B cell (primary cell): Measurements from ENCODE around the gene DOCK3. TPM values are rescaled to one million over a fixed set of nuclear protein-coding genes. Genes with fewer than 3 reads are reported as not detected.

Experiments used
- ATAC-seq: fragments of 200-7000 bp; cut with Tn5 transposase; one replicate; pipeline ENCODE4 v1.10.0; 2021; ENCODE audit warnings: low read depth, mild to moderate bottlenecking, moderate number of reproducible peaks, moderate library complexity
- CTCF ChIA-PET: fragments of 350-600 bp; sonication (Branson Sonifier 250); formaldehyde crosslinking; loops from one replicate; lab custom pipeline; 2021; ENCODE audit warnings: antibody characterized with exemption, inconsistent platforms; lab: Charles Lee
- POLR2A ChIA-PET: fragments of 350-600 bp; sonication (Branson Sonifier 250); formaldehyde crosslinking; loops from one replicate; lab custom pipeline; 2021; ENCODE audit warnings: antibody characterized with exemption; lab: Charles Lee
- DNase-seq: peaks from one replicate; pipeline ENCODE4 v3.0.0; 2013
- H2AFZ ChIP-seq: 2 replicates; pipeline ENCODE4 v1.6.1; 2012; ENCODE audit warnings: mild to moderate bottlenecking, low read depth, low read length; ENCODE audit not compliant: insufficient read depth, poor library complexity, severe bottlenecking
- H3K27ac ChIP-seq, 2 donors: 1 replicate in 1 of 2; 2 replicates in 1 of 2; pipeline ENCODE4 v1.5.1; 2012 to 2013; ENCODE audit warnings: low read length in 2 of 2, mild to moderate bottlenecking in 2 of 2, moderate library complexity in 1 of 2
- H3K27me3 ChIP-seq, 4 experiments: fragments of 200-600 bp in 1 of 4; sonication (generic) in 1 of 4; replicated peaks in 1 of 4; 1 replicate in 2 of 4; 2 replicates in 2 of 4; pipeline versions ENCODE4 v1.6.1 to v1.7.0; 2013 to 2016; ENCODE audit warnings: low read length in 3 of 4, mild to moderate bottlenecking in 2 of 4, mixed read lengths in 1 of 4, moderate library complexity in 1 of 4; ENCODE audit not compliant: insufficient read depth in 4 of 4, control insufficient read depth in 3 of 4; ENCODE audit errors: control extremely low read depth in 1 of 4
- H3K36me3 ChIP-seq, 2 experiments: replicated peaks in 1 of 2; 1 replicate in 1 of 2; 2 replicates in 1 of 2; pipeline versions ENCODE4 v1.6.1 to v1.7.1; 2013; ENCODE audit warnings: low read length in 1 of 2; ENCODE audit not compliant: insufficient read depth in 2 of 2, control insufficient read depth in 1 of 2; ENCODE audit errors: control extremely low read depth in 1 of 2, extremely low read depth in 1 of 2
- H3K4me1 ChIP-seq, 2 donors: fragments of 200-600 bp in 1 of 2; sonication (generic) in 1 of 2; 1 replicate in 1 of 2; 2 replicates in 1 of 2; pipeline versions ENCODE4 v1.5.1 to v1.6.1; 2013 to 2017; ENCODE audit warnings: low read length in 2 of 2; ENCODE audit not compliant: control insufficient read depth in 2 of 2, insufficient read depth in 2 of 2
- H3K4me2 ChIP-seq: replicated peaks from 2 replicates; pipeline ENCODE3; 2012; ENCODE audit warnings: mild to moderate bottlenecking, low read depth, low read length; ENCODE audit not compliant: poor library complexity, severe bottlenecking
- H3K4me3 ChIP-seq, 5 experiments: fragments of 200-600 bp in 1 of 5; sonication (generic) in 1 of 5; 1 replicate in 3 of 5; 2 replicates in 2 of 5; pipeline versions ENCODE4 v1.5.1 to v1.7.0; 2011 to 2016; ENCODE audit warnings: low read length in 4 of 5, mild to moderate bottlenecking in 4 of 5, low read depth in 2 of 5, control low read depth in 1 of 5, moderate library complexity in 1 of 5; ENCODE audit not compliant: insufficient read depth in 1 of 5; ENCODE audit errors: control extremely low read depth in 1 of 5, extremely low read depth in 1 of 5
- H3K79me2 ChIP-seq: fragments of 200-600 bp; sonication (generic); one replicate; pipeline ENCODE4 v1.6.0; 2016; ENCODE audit warnings: low read length; ENCODE audit not compliant: control insufficient read depth, insufficient read depth
- H3K9ac ChIP-seq: fragments of 200-600 bp; sonication (generic); 2 replicates; pipeline ENCODE4 v1.6.1; 2017; ENCODE audit warnings: mild to moderate bottlenecking, low read length, moderate library complexity
- H3K9me3 ChIP-seq, 3 donors: one replicate each; pipeline versions ENCODE4 v1.6.1 to v1.7.1; 2013; ENCODE audit warnings: low read length in 2 of 3; ENCODE audit not compliant: control insufficient read depth in 2 of 3, insufficient read depth in 1 of 3; ENCODE audit errors: control extremely low read depth in 1 of 3
- H4K20me1 ChIP-seq: 2 replicates; pipeline ENCODE4 v1.6.0; 2012; ENCODE audit warnings: mild to moderate bottlenecking, low read length; ENCODE audit not compliant: insufficient read depth, control insufficient read depth, poor library complexity, severe bottlenecking
- H3K27ac Mint-ChIP-seq: one replicate; pipeline ENCODE4 v1.8.0; 2021; ENCODE audit warnings: mixed read lengths
- H3K27me3 Mint-ChIP-seq: one replicate; pipeline ENCODE4 v1.8.0; 2021; ENCODE audit warnings: mixed read lengths
- H3K4me1 Mint-ChIP-seq: one replicate; pipeline ENCODE4 v1.8.0; 2021; ENCODE audit warnings: mixed read lengths
- H3K4me3 Mint-ChIP-seq: one replicate; pipeline ENCODE4 v1.8.0; 2021; ENCODE audit warnings: mixed read lengths
- H3K9me3 Mint-ChIP-seq: one replicate; pipeline ENCODE4 v1.8.0; 2022; ENCODE audit warnings: mixed read lengths; ENCODE audit not compliant: insufficient read depth
- CTCF ChIP-seq: fragments of 200-600 bp; IDR thresholded peaks from one replicate; pipeline ENCODE4 v1.8.0; 2022; ENCODE audit warnings: antibody characterized with exemption, mild to moderate bottlenecking
- EZH2 ChIP-seq: IDR thresholded peaks from 2 replicates; pipeline ENCODE4 v1.6.1; 2012; ENCODE audit warnings: borderline replicate concordance, low read depth, mild to moderate bottlenecking, moderate library complexity, low read length; ENCODE audit not compliant: insufficient read depth, poor library complexity, severe bottlenecking
- WGBS: methylation state at CpG from one replicate; pipeline ENCODE4 v1.1.5; 2013; ENCODE audit warnings: missing lambda C conversion rate; ENCODE audit not compliant: insufficient coverage; 5-methylcytosine and 5-hydroxymethylcytosine counted together
- intact Hi-C: fragments of 100-400 bp; cut with micrococcal nuclease; formaldehyde crosslinking; loops from one replicate; pipeline ENCODE4 v1.10.0; 2022
- polyA plus RNA-seq: library from polyadenylated mRNA; depleted of rRNA; stranded (reverse); fragments of >200 nt; gene quantifications from 2 replicates; pipeline ENCODE4 v1.2.3, GENCODE V29; 2012
- total RNA-seq, 2 donors: library from RNA; stranded (reverse); fragments of 120-200 nt in 1 of 2; gene quantifications; 1 replicate in 1 of 2; 2 replicates in 1 of 2; pipeline versions ENCODE4 v1.2.3 to v1.2.4, GENCODE V29; 2013 to 2022

Gene DOCK3
- total and polyA plus RNA-seq, 2 donors (not counting 1 experiment from before 2014, with no cell fraction given) = 0.06 to 0.30 TPM

- H3K9me3 ChIP-seq = no peaks in the 10 kb centered on the region
Measured at GRCh38 chr3:51392355-51393133, 717.8 kb downstream of the DOCK3 start.

More at GRCh38 chr3:51392355-51393133, 717.8 kb downstream of the DOCK3 start:
- H3K4me2 ChIP-seq = peak overlapping the region; percentile 91
- H3K79me2 ChIP-seq = peaks cover 50% of the 10 kb centered on the region
- CTCF ChIA-PET = interaction anchor here (1.0 to 1.2 kb wide), 2 partner anchors 279 to 290 kb away, joined by 3 read pairs; no protein-coding TSS in a partner anchor
- peak overlapping the region; percentile 71 for H3K27ac Mint-ChIP-seq
- peaks cover 18 to 33% of the 10 kb centered on the region in 2 donors for H3K4me1 ChIP-seq
- POLR2A ChIA-PET = no interaction called here
- H3K27ac ChIP-seq = peak overlapping the region in 1 of 2 donors; percentile 78
- peaks cover 1 to 67% of the 10 kb centered on the region in 2 experiments for H3K36me3 ChIP-seq
- peak overlapping the region; percentile 69 for H2AFZ ChIP-seq
- WGBS = 96% methylated on average over 42 of the region's 42 CpGs
- peak overlapping the region; percentile 84 for H3K4me3 Mint-ChIP-seq
- H3K27me3 Mint-ChIP-seq = no peaks in the 10 kb centered on the region
- H3K9ac ChIP-seq = peak overlapping the region; percentile 65
- ATAC-seq = no peak
- intact Hi-C loops = loop anchor here (10.0 kb wide), 1 partner anchor 1142 kb away; the partner anchor contains the start of genes NT5DC2 and UQCC5
- H4K20me1 ChIP-seq = peaks cover 55% of the 10 kb centered on the region
- TF ChIP-seq CTCF = no peak
- TF ChIP-seq EZH2 = no peak
- peaks cover 50% of the 10 kb centered on the region for H3K4me1 Mint-ChIP-seq
- H3K27me3 ChIP-seq = no peaks in the 10 kb centered on the region
- peak overlapping the region in 3 of 5 experiments; percentile 3 to 66 (median 58) for H3K4me3 ChIP-seq
- peak; percentile 24 for DNase-seq
- H3K9me3 Mint-ChIP-seq = no peaks in the 10 kb centered on the region
